CD4-positive, CD25-positive, alpha-beta regulatory T cell (primary cell): ENCODE data around the gene GPR37. TPM values are rescaled to one million over a fixed set of nuclear protein-coding genes. Genes with fewer than 3 reads are reported as not detected.

ENCODE experiments used
- ATAC-seq, 2 donors: fragments of 150-1000 bp; cut with Tn5 transposase; one replicate each; pipeline ENCODE4 v1.10.0; 2021; ENCODE audit warnings: low read depth in 2 of 2, moderate number of reproducible peaks in 2 of 2, moderate library complexity in 1 of 2
- DNase-seq, 3 donors: peaks; one replicate each; pipeline versions ENCODE4 v3.0.0 to v3.0.0-alpha.2; 2012 to 2022; ENCODE audit warnings: mixed read lengths in 1 of 3
- H3K27ac ChIP-seq: one replicate; pipeline ENCODE4 v1.7.0; 2013; ENCODE audit warnings: mild to moderate bottlenecking, low read length; ENCODE audit not compliant: insufficient read depth, poor library complexity, severe bottlenecking
- H3K27me3 ChIP-seq: one replicate; pipeline ENCODE4 v1.7.0; 2013; ENCODE audit warnings: low read length; ENCODE audit not compliant: control insufficient read depth, insufficient read depth
- H3K36me3 ChIP-seq: one replicate; pipeline ENCODE4 v1.7.0; 2013; ENCODE audit warnings: mild to moderate bottlenecking, low read length, moderate library complexity; ENCODE audit not compliant: control insufficient read depth, insufficient read depth
- H3K4me1 ChIP-seq: 2 replicates; pipeline ENCODE4 v1.7.0; 2013; ENCODE audit warnings: mild to moderate bottlenecking, low read length; ENCODE audit not compliant: insufficient read depth, control insufficient read depth, poor library complexity, severe bottlenecking
- H3K4me3 ChIP-seq: one replicate; pipeline ENCODE4 v1.7.0; 2013; ENCODE audit warnings: low read depth, mild to moderate bottlenecking, low read length, moderate library complexity
- H3K9me3 ChIP-seq, 2 experiments: 1 replicate in 1 of 2; 2 replicates in 1 of 2; pipeline ENCODE4 v1.7.0; 2013; ENCODE audit warnings: low read length in 2 of 2, mild to moderate bottlenecking in 1 of 2, moderate library complexity in 1 of 2; ENCODE audit not compliant: control insufficient read depth in 2 of 2
- H3K27ac Mint-ChIP-seq, 3 donors: one replicate each; pipeline ENCODE4 v1.8.0; 2020 to 2022; ENCODE audit warnings: mild to moderate bottlenecking in 3 of 3, mixed read lengths in 3 of 3, moderate library complexity in 2 of 3
- H3K27me3 Mint-ChIP-seq: one replicate; pipeline ENCODE4 v1.8.0; 2022; ENCODE audit warnings: mild to moderate bottlenecking, mixed read lengths
- H3K36me3 Mint-ChIP-seq: one replicate; pipeline ENCODE4 v1.8.0; 2020; ENCODE audit warnings: mixed read lengths
- H3K4me1 Mint-ChIP-seq, 4 donors: one replicate each; pipeline ENCODE4 v1.8.0; 2020 to 2022; ENCODE audit warnings: mixed read lengths in 4 of 4, mild to moderate bottlenecking in 1 of 4
- H3K4me3 Mint-ChIP-seq, 4 donors: one replicate each; pipeline ENCODE4 v1.8.0; 2020 to 2022; ENCODE audit warnings: mild to moderate bottlenecking in 4 of 4, mixed read lengths in 4 of 4, moderate library complexity in 3 of 4
- H3K9me3 Mint-ChIP-seq, 7 donors: one replicate each; pipeline ENCODE4 v1.8.0; 2020 to 2022; ENCODE audit warnings: mixed read lengths in 7 of 7, mild to moderate bottlenecking in 3 of 7, moderate library complexity in 2 of 7
- polyA plus RNA-seq, 4 donors: library from polyadenylated mRNA; unstranded; fragments of 300-500 nt; fragmentation: Illumina TruSeq; gene quantifications; one replicate each; pipeline ENCODE4 v1.2.3, GENCODE V29; 2021
- total RNA-seq: library from RNA; stranded (reverse); gene quantifications from one replicate; pipeline ENCODE4 v1.2.3, GENCODE V29; 2022

GPR37 gene
- total and polyA plus RNA-seq, 5 donors from 2014 or later, result not detected

DNA sequence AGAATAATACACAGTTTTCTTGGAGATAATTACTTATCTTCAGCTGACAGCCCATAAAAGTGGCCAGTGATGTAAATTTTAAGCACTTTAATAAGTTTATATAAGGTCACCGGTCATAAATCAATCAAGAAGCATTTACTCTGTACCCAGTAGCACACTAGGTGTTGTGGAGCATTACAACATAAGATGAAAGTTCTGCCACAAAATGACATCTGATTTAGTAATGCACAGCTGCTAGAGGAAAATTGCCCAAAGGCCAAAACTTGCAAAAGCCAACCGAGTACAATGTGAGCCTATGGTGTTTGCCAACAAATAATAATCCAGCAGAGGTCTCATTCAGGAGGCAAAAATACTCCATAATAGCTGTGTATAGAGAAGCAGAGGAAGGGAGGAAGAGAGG is 63.6 kb downstream of the GPR37 start:
- no peaks in the 10 kb centered on the region for H3K27me3 Mint-ChIP-seq
- no peaks in the 10 kb centered on the region for H3K4me1 Mint-ChIP-seq
- H3K27ac Mint-ChIP-seq, result no peak overlapping the region
- H3K9me3 Mint-ChIP-seq, result peaks cover 0 to 8% (median 3%) of the 10 kb centered on the region in 7 donors
- H3K36me3 ChIP-seq, result no peaks in the 10 kb centered on the region
- H3K4me3 Mint-ChIP-seq, result no peak overlapping the region
- H3K27me3 ChIP-seq, result no peaks in the 10 kb centered on the region
- H3K4me1 ChIP-seq, result no peaks in the 10 kb centered on the region
- no peaks in the 10 kb centered on the region for H3K36me3 Mint-ChIP-seq
- no peaks in the 10 kb centered on the region for H3K9me3 ChIP-seq
- H3K27ac ChIP-seq, result no peak overlapping the region
- no peak for DNase-seq
- no peak for ATAC-seq
- no peak overlapping the region for H3K4me3 ChIP-seq

- no peak overlapping the region for H3K27ac Mint-ChIP-seq
- no peaks in the 10 kb centered on the region for H3K36me3 ChIP-seq
- DNase-seq, result no peak
- no peak for ATAC-seq
- no peaks in the 10 kb centered on the region for H3K4me1 Mint-ChIP-seq
- H3K9me3 ChIP-seq, result no peaks in the 10 kb centered on the region
- no peak overlapping the region for H3K27ac ChIP-seq
- H3K4me1 ChIP-seq, result no peaks in the 10 kb centered on the region
- H3K27me3 Mint-ChIP-seq, result no peaks in the 10 kb centered on the region
- no peaks in the 10 kb centered on the region for H3K27me3 ChIP-seq
- peaks cover 0 to 8% (median 0%) of the 10 kb centered on the region in 7 donors for H3K9me3 Mint-ChIP-seq
- H3K4me3 Mint-ChIP-seq, result no peak overlapping the region
- H3K36me3 Mint-ChIP-seq, result no peaks in the 10 kb centered on the region
- no peak overlapping the region for H3K4me3 ChIP-seq
These were observed 64.9 kb downstream of the GPR37 start for GRCh38 chr7:124700655-124701054.

DNA sequence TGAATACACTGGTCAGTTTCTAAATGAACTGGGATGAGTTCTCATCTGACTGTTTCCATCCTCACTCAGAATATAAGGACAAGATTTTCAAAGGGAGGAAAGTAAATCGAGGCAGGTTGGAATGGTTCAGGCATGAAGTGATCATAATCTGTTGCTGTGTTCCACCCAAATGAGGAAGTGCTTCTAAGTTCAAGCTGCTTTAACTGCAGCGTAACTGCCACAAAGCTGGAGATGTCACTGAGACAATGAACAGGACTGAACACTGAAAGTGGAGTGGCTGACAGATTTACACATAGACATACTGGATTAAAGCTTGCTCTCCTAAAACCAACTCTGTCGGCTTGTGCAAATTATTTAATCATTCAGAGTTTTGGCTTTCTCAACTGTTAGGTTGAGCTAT is 66.6 kb downstream of the GPR37 start:
- no peaks in the 10 kb centered on the region for H3K4me1 Mint-ChIP-seq
- Histone ChIP-seq H3K4me1 (no peaks in the 10 kb centered on the region), H3K9me3 (no peaks in the 10 kb centered on the region), H3K27ac (no peak overlapping the region), H3K27me3 (no peaks in the 10 kb centered on the region), H3K4me3 (no peak overlapping the region), H3K36me3 (no peaks in the 10 kb centered on the region)
- H3K9me3 Mint-ChIP-seq, result peaks cover 0 to 5% (median 2%) of the 10 kb centered on the region in 7 donors
- DNase-seq (no peak), ATAC-seq (no peak)
- H3K27ac Mint-ChIP-seq, result no peak overlapping the region
- no peak overlapping the region for H3K4me3 Mint-ChIP-seq
- no peaks in the 10 kb centered on the region for H3K27me3 Mint-ChIP-seq
- H3K36me3 Mint-ChIP-seq, result no peaks in the 10 kb centered on the region

DNA sequence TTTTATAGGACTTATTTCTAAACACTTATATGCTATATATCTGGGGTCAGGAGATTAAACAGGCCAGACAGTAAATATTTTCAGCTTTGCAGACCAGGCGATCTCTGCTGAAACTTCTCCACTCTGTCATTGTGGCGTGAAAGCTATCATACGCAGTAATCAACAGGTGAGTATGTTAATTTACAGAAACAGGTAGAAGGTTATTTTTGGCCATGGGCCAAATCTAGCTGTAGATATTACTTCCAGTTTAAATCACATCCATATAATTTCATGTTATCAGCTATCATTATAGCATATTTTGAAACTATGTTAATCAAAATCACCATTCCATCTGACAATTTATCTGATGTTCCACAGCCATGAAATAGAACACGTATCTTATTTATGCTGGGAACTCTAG is 67.8 kb downstream of the GPR37 start:
- no peaks in the 10 kb centered on the region for H3K36me3 Mint-ChIP-seq
- H3K4me1 Mint-ChIP-seq, result no peaks in the 10 kb centered on the region
- ATAC-seq (no peak), DNase-seq (no peak)
- H3K27me3 Mint-ChIP-seq, result no peaks in the 10 kb centered on the region
- no peaks in the 10 kb centered on the region for H3K4me1 ChIP-seq
- no peak overlapping the region for H3K4me3 Mint-ChIP-seq
- no peak overlapping the region for H3K27ac ChIP-seq
- H3K9me3 Mint-ChIP-seq, result peaks cover 0 to 5% (median 0%) of the 10 kb centered on the region in 7 donors
- no peaks in the 10 kb centered on the region for H3K27me3 ChIP-seq
- no peaks in the 10 kb centered on the region for H3K9me3 ChIP-seq
- H3K27ac Mint-ChIP-seq, result no peak overlapping the region
- H3K4me3 ChIP-seq, result no peak overlapping the region
- no peaks in the 10 kb centered on the region for H3K36me3 ChIP-seq

Other genes with a start within 250 kb of the GPR37 start
- gene POT1, start 164.0 kb upstream of the GPR37 start, total RNA-seq, result 17.1 TPM
- gene POT1, start 164.0 kb upstream of the GPR37 start, polyA plus RNA-seq, result 10 to 100 TPM; 19.4 to 27.7 (median 22.7) TPM